Adrenal gland (tissue), 5 donors: Measurements from ENCODE around the gene SLC5A6.

Experiments
- CTCF ChIP-seq, 6 experiments: fragments of 450-650 bp in 4 of 6; fragments of 200-600 bp in 2 of 6; sonication (generic) in 1 of 6; IDR thresholded peaks; 1 replicate in 5 of 6; 2 replicates in 1 of 6; pipeline versions ENCODE4 v1.5.1 to v1.8.0; 2016 to 2021; ENCODE audit warnings: antibody characterized with exemption in 6 of 6, mild to moderate bottlenecking in 2 of 6, moderate library complexity in 1 of 6
- POLR2A ChIP-seq, 2 donors: fragments of 450-650 bp; IDR thresholded peaks; one replicate each; pipeline ENCODE4 v1.6.1; 2017; ENCODE audit warnings: antibody characterized with exemption in 2 of 2, mild to moderate bottlenecking in 2 of 2, moderate library complexity in 1 of 2
- donor health status: DM: no; HTN: no; CAD: no.

GRCh38 chr2:27261241-27261925, 49.3 kb upstream of the SLC5A6 start:
- TF ChIP-seq CTCF (IDR thresholded peaks at IDR 0.05) (no peak), POLR2A (IDR thresholded peaks at IDR 0.05) (no peak)
